CD4-positive, alpha-beta T cell treated with Interleukin-15 for 1 hour (primary cell): ENCODE data around the gene DLGAP1.
"Not testable (repeated sequence)": the region's sequence is repeated elsewhere in the genome, so short reads cannot be mapped to it uniquely, and the experiment has no call there.

ENCODE experiments used
- DNase-seq: peaks from one replicate; pipeline ENCODE4 v3.0.0-alpha.2; 2020

DLGAP1 gene

GRCh38 chr18:4068552-4069158, 386.5 kb downstream of the DLGAP1 start:
- no peak for DNase-seq

GRCh38 chr18:4063545-4063944, 391.6 kb downstream of the DLGAP1 start:
- no peak for DNase-seq

- DNase-seq = no peak
These were observed 394.5 kb downstream of the DLGAP1 start for GRCh38 chr18:4060427-4061281.

GRCh38 chr18:4058179-4058578, 396.9 kb downstream of the DLGAP1 start:
- DNase-seq = no peak

- no peak for DNase-seq
These were observed 414.6 kb downstream of the DLGAP1 start for GRCh38 chr18:4040391-4041092.

- DNase-seq = no peak
These were observed 419.6 kb downstream of the DLGAP1 start for GRCh38 chr18:4035521-4035920.

- not testable (repeated sequence) for DNase-seq
These were observed 420.3 kb downstream of the DLGAP1 start for GRCh38 chr18:4034815-4035214.

GRCh38 chr18:4026542-4026941, 428.6 kb downstream of the DLGAP1 start:
- DNase-seq = no peak

GRCh38 chr18:4024702-4025101, 430.4 kb downstream of the DLGAP1 start:
- DNase-seq = no peak

GRCh38 chr18:4022749-4023148, 432.4 kb downstream of the DLGAP1 start:
- DNase-seq = not testable (repeated sequence)

- no peak for DNase-seq
These were observed 435.1 kb downstream of the DLGAP1 start for GRCh38 chr18:4020026-4020425.

GRCh38 chr18:4017480-4017879, 437.6 kb downstream of the DLGAP1 start:
- no peak for DNase-seq

GRCh38 chr18:4016391-4017049, 438.6 kb downstream of the DLGAP1 start:
- no peak for DNase-seq

- DNase-seq = no peak
These were observed 447.3 kb downstream of the DLGAP1 start for GRCh38 chr18:4007846-4008245.

- DNase-seq = no peak
These were observed 450.8 kb downstream of the DLGAP1 start for GRCh38 chr18:4004183-4004829.

- no peak for DNase-seq
These were observed 456.3 kb downstream of the DLGAP1 start for GRCh38 chr18:3998698-3999333.

- DNase-seq = no peak
These were observed 459.5 kb downstream of the DLGAP1 start for GRCh38 chr18:3995476-3996102.

- DNase-seq = no peak
These were observed 461.0 kb downstream of the DLGAP1 start for GRCh38 chr18:3993941-3994687.

GRCh38 chr18:3985664-3986063, 469.4 kb downstream of the DLGAP1 start:
- DNase-seq = no peak

GRCh38 chr18:3985020-3985419, 470.1 kb downstream of the DLGAP1 start:
- DNase-seq = no peak

GRCh38 chr18:3984163-3984757, 470.8 kb downstream of the DLGAP1 start:
- DNase-seq = no peak
